Activated CD4-positive, alpha-beta T cell treated with anti-CD3 and anti-CD28 coated beads for 36 hours (primary cell): ENCODE data around the gene CYP11A1. TPM values are rescaled to one million over a fixed set of nuclear protein-coding genes. Genes with fewer than 3 reads are reported as not detected.
A peak's percentile ranks its signal among the peaks of the same experiment; 100 is the strongest.

Experiments
- ATAC-seq: fragments of 200-7000 bp; cut with Tn5 transposase; one replicate; pipeline ENCODE4 v1.10.0; 2021; ENCODE audit warnings: mild to moderate bottlenecking, moderate library complexity
- CTCF ChIA-PET: fragments of 350-600 bp; sonication (Branson Sonifier 250); formaldehyde crosslinking; loops from one replicate; lab custom pipeline; 2021; ENCODE audit warnings: antibody characterized with exemption; lab: Charles Lee
- POLR2A ChIA-PET: fragments of 350-600 bp; sonication (Branson Sonifier 250); formaldehyde crosslinking; loops from one replicate; lab custom pipeline; 2021; ENCODE audit warnings: antibody characterized with exemption, inconsistent platforms; lab: Charles Lee
- DNase-seq: peaks from one replicate; pipeline ENCODE4 v3.0.0-alpha.2; 2020
- H3K27ac Mint-ChIP-seq: one replicate; pipeline ENCODE4 v1.8.0; 2021; ENCODE audit warnings: mixed read lengths
- H3K27me3 Mint-ChIP-seq: one replicate; pipeline ENCODE4 v1.8.0; 2021; ENCODE audit warnings: mixed read lengths
- H3K36me3 Mint-ChIP-seq: one replicate; pipeline ENCODE4 v1.8.0; 2021; ENCODE audit warnings: low read depth, mixed read lengths
- H3K4me1 Mint-ChIP-seq: one replicate; pipeline ENCODE4 v1.8.0; 2021; ENCODE audit warnings: mixed read lengths
- H3K4me3 Mint-ChIP-seq: one replicate; pipeline ENCODE4 v1.8.0; 2021; ENCODE audit warnings: mild to moderate bottlenecking, moderate library complexity, mixed read lengths
- H3K9me3 Mint-ChIP-seq: one replicate; pipeline ENCODE4 v1.8.0; 2021; ENCODE audit warnings: low read depth, mixed read lengths
- intact Hi-C, 2 experiments: fragments of 100-400 bp; cut with DNase I in 1 of 2; cut with micrococcal nuclease in 1 of 2; formaldehyde crosslinking; loops; one replicate each; pipeline versions ENCODE4 v1.14.2 to v1.15.1; 2022 to 2024; cut with DNase I, micrococcal nuclease
- total RNA-seq, 2 experiments: library from RNA; stranded (reverse); gene quantifications; one replicate each; pipeline ENCODE4 v1.2.3, GENCODE V29; 2021

Gene CYP11A1
- total RNA-seq, 2 experiments from 2014 or later, result not detected

- Mint-ChIP-seq H3K27me3 (peaks cover 5% of the 10 kb centered on the region), H3K9me3 (no peaks in the 10 kb centered on the region), H3K4me1 (peaks cover 39% of the 10 kb centered on the region), H3K36me3 (no peaks in the 10 kb centered on the region), H3K4me3 (peak overlapping the region; percentile 76), H3K27ac (no peak overlapping the region)
- ChIA-PET POLR2A (interaction anchor here (0.8 kb wide), 1 partner anchor 40 kb away, joined by 3 read pairs; no protein-coding TSS in a partner anchor), CTCF (interaction anchor here (0.5 to 6.0 kb wide), 30 partner anchors 10 to 642 kb away, joined by 3 to 137 read pairs (median 4); partner anchors contain the start of gene SEMA7A)
- ATAC-seq (no peak), DNase-seq (no peak)
- intact Hi-C loops, result loop anchor here (1.0 to 5.0 kb wide), 15 partner anchors 59 to 826 kb away; partner anchors contain the start of genes C15orf39 (in 1 of the 2), CLK3 (in 1 of the 2), COX5A (in 1 of the 2) and SEMA7A (in 1 of the 2)
These were observed 7.3 kb upstream of the CYP11A1 start for GRCh38 chr15:74374648-74375302.

- Mint-ChIP-seq H3K4me3 (peak overlapping the region; percentile 76), H3K4me1 (peaks cover 31% of the 10 kb centered on the region), H3K36me3 (no peaks in the 10 kb centered on the region), H3K27me3 (peaks cover 7% of the 10 kb centered on the region), H3K9me3 (no peaks in the 10 kb centered on the region), H3K27ac (no peak overlapping the region)
- intact Hi-C loops, result loop anchor here (1.0 to 5.0 kb wide), 16 partner anchors 59 to 827 kb away; partner anchors contain the start of genes C15orf39 (in 1 of the 2), COX5A (in 1 of the 2), SEMA7A (in 1 of the 2) and UBL7 (in 1 of the 2)
- peak; percentile 84 for ATAC-seq
- CTCF ChIA-PET, result interaction anchor here (0.5 to 6.0 kb wide), 31 partner anchors 10 to 411 kb away, joined by 3 to 137 read pairs (median 4); partner anchors contain the start of gene SEMA7A
- POLR2A ChIA-PET, result interaction anchor here (0.8 kb wide), 1 partner anchor 41 kb away, joined by 3 read pairs; no protein-coding TSS in a partner anchor
- DNase-seq, result peak; percentile 97
These were observed 6.5 kb upstream of the CYP11A1 start for GRCh38 chr15:74373731-74374647.

- H3K27ac Mint-ChIP-seq, result no peak overlapping the region
- no peaks in the 10 kb centered on the region for H3K9me3 Mint-ChIP-seq
- POLR2A ChIA-PET, result no interaction called here
- DNase-seq (no peak), ATAC-seq (no peak)
- H3K4me3 Mint-ChIP-seq, result peak overlapping the region; percentile 76
- CTCF ChIA-PET, result interaction anchor here (0.7 to 6.0 kb wide), 18 partner anchors 9 to 260 kb away, joined by 3 to 137 read pairs (median 4); partner anchors contain the start of gene SEMA7A
- intact Hi-C loops, result loop anchor here (1.0 to 5.0 kb wide), 8 partner anchors 116 to 579 kb away; partner anchors contain the start of genes COX5A (in 1 of the 2) and ULK3 (in 1 of the 2)
- no peaks in the 10 kb centered on the region for H3K36me3 Mint-ChIP-seq
- H3K4me1 Mint-ChIP-seq, result peaks cover 23% of the 10 kb centered on the region
- H3K27me3 Mint-ChIP-seq, result peaks cover 14% of the 10 kb centered on the region
These were observed 5.7 kb upstream of the CYP11A1 start for GRCh38 chr15:74373056-74373650.

- peaks cover 15% of the 10 kb centered on the region for H3K4me1 Mint-ChIP-seq
- no peak for DNase-seq
- peaks cover 24% of the 10 kb centered on the region for H3K27me3 Mint-ChIP-seq
- no peaks in the 10 kb centered on the region for H3K9me3 Mint-ChIP-seq
- POLR2A ChIA-PET, result no interaction called here
- H3K4me3 Mint-ChIP-seq, result no peak overlapping the region
- no peaks in the 10 kb centered on the region for H3K36me3 Mint-ChIP-seq
- CTCF ChIA-PET, result interaction anchor here (0.8 to 1.3 kb wide), 3 partner anchors 9 to 119 kb away, joined by 3 to 4 read pairs (median 3); no protein-coding TSS in a partner anchor
- H3K27ac Mint-ChIP-seq, result no peak overlapping the region
- no peak for ATAC-seq
- intact Hi-C loops, result loop anchor here (5.0 kb wide), 5 partner anchors 397 to 582 kb away; partner anchors contain the start of genes COX5A (in 1 of the 2) and ULK3 (in 1 of the 2)
These were observed 3.0 kb upstream of the CYP11A1 start for GRCh38 chr15:74370471-74370870.

GRCh38 chr15:74369756-74370155, 2.3 kb upstream of the CYP11A1 start:
- CTCF ChIA-PET, result interaction anchor here (0.6 to 1.5 kb wide), 4 partner anchors 69 to 400 kb away, joined by 3 to 5 read pairs (median 4); no protein-coding TSS in a partner anchor
- intact Hi-C loops, result loop anchor here (5.0 kb wide), 5 partner anchors 398 to 583 kb away; partner anchors contain the start of genes COX5A (in 1 of the 2) and ULK3 (in 1 of the 2)
- POLR2A ChIA-PET, result no interaction called here
- DNase-seq (no peak), ATAC-seq (no peak)
- Mint-ChIP-seq H3K4me1 (peaks cover 11% of the 10 kb centered on the region), H3K27me3 (peaks cover 27% of the 10 kb centered on the region), H3K36me3 (no peaks in the 10 kb centered on the region), H3K9me3 (no peaks in the 10 kb centered on the region), H3K4me3 (no peak overlapping the region), H3K27ac (no peak overlapping the region)

- peaks cover 6% of the 10 kb centered on the region for H3K4me1 Mint-ChIP-seq
- peaks cover 32% of the 10 kb centered on the region for H3K27me3 Mint-ChIP-seq
- CTCF ChIA-PET, result interaction anchor here (0.6 to 1.5 kb wide), 4 partner anchors 70 to 400 kb away, joined by 3 to 5 read pairs (median 4); no protein-coding TSS in a partner anchor
- no peak overlapping the region for H3K4me3 Mint-ChIP-seq
- DNase-seq, result no peak
- no peaks in the 10 kb centered on the region for H3K36me3 Mint-ChIP-seq
- H3K9me3 Mint-ChIP-seq, result no peaks in the 10 kb centered on the region
- POLR2A ChIA-PET, result no interaction called here
- H3K27ac Mint-ChIP-seq, result no peak overlapping the region
- ATAC-seq, result no peak
- intact Hi-C loops, result no loop called here
These were observed 1.8 kb upstream of the CYP11A1 start for GRCh38 chr15:74369084-74369745.

- Mint-ChIP-seq H3K27ac (no peak overlapping the region), H3K4me1 (peaks cover 3% of the 10 kb centered on the region), H3K36me3 (no peaks in the 10 kb centered on the region), H3K27me3 (peaks cover 32% of the 10 kb centered on the region), H3K4me3 (no peak overlapping the region), H3K9me3 (no peaks in the 10 kb centered on the region)
- ChIA-PET CTCF (interaction anchor here (0.6 to 2.2 kb wide), 2 partner anchors 78 to 86 kb away, joined by 3 to 7 read pairs; no protein-coding TSS in a partner anchor), POLR2A (no interaction called here)
- DNase-seq (no peak), ATAC-seq (no peak)
- intact Hi-C loops, result no loop called here
These were observed 675 bp upstream of the CYP11A1 start for GRCh38 chr15:74368121-74368520.

GRCh38 chr15:74365598-74366445, 1.6 kb downstream of the CYP11A1 start:
- POLR2A ChIA-PET, result no interaction called here

GRCh38 chr15:74364936-74365597, 2.4 kb downstream of the CYP11A1 start:
- ATAC-seq, result no peak
- H3K27ac Mint-ChIP-seq, result no peak overlapping the region
- no peak overlapping the region for H3K4me3 Mint-ChIP-seq
- CTCF ChIA-PET, result interaction anchor here (1.0 to 1.5 kb wide), 2 partner anchors 74 to 144 kb away, joined by 3 to 4 read pairs; no protein-coding TSS in a partner anchor
- POLR2A ChIA-PET, result no interaction called here
- no peak for DNase-seq
- intact Hi-C loops, result no loop called here
- peaks cover 3% of the 10 kb centered on the region for H3K4me1 Mint-ChIP-seq
- H3K9me3 Mint-ChIP-seq, result no peaks in the 10 kb centered on the region
- no peaks in the 10 kb centered on the region for H3K36me3 Mint-ChIP-seq
- H3K27me3 Mint-ChIP-seq, result peaks cover 27% of the 10 kb centered on the region

More at GRCh38 chr15:74365598-74366445, 1.6 kb downstream of the CYP11A1 start:
- Mint-ChIP-seq H3K4me1 (peaks cover 3% of the 10 kb centered on the region), H3K36me3 (no peaks in the 10 kb centered on the region), H3K4me3 (no peak overlapping the region), H3K27me3 (peaks cover 32% of the 10 kb centered on the region), H3K9me3 (no peaks in the 10 kb centered on the region), H3K27ac (no peak overlapping the region)
- intact Hi-C loops, result no loop called here
- ATAC-seq (peak; percentile 44), DNase-seq (no peak)
- CTCF ChIA-PET, result interaction anchor here (0.6 to 1.3 kb wide), 3 partner anchors 17 to 354 kb away, joined by 3 to 5 read pairs (median 5); no protein-coding TSS in a partner anchor
